Brain pericyte (primary cell): Measurements from ENCODE around the gene BMPR1B.

ENCODE experiments used
- DNase-seq: peaks from one replicate; pipeline ENCODE4 v3.0.0-alpha.2; 2012; ENCODE audit warnings: low read depth, low spot score

BMPR1B gene

GRCh38 chr4:94959307-94959706 lies 201.6 kb downstream of the BMPR1B start:
- DNase-seq = no peak

DNA sequence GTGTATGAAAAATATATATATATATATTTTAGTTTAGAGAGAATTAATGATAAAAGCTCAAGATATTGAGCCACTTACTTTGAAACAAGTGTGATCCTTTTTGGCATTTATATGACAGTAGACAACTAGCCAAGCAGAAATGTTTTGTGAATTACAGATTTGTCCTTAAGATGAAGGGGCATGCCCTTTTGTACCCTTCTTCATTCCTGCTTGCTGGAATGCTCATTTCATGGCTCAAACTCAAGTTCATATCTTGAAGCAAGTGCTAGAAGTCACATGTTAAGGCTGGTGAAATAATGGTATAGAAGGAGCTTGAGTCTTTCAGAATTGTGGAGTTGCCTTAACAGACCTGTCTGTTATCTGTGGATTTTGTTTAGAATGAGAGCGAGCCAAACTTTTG lies 203.0 kb downstream of the BMPR1B start:
- DNase-seq = no peak

DNA sequence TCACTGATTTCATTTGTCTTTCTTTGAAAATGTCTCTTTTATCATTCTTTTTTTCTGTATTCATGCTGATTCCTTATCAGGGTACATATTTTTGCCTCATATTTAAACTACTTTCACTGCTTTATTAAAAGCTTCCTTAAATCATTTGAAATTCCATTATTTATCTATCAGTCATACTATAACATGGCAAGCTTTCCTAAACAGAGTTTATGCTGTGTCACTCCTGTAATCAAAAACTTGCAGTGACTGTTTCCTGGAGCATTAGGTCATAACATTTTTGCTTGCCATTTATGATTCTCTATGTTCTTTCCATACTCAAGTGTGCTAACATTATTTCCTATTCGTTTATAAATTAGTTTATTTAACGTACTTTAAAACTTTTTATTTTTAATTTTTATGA lies 203.7 kb downstream of the BMPR1B start:
- no peak for DNase-seq

DNA sequence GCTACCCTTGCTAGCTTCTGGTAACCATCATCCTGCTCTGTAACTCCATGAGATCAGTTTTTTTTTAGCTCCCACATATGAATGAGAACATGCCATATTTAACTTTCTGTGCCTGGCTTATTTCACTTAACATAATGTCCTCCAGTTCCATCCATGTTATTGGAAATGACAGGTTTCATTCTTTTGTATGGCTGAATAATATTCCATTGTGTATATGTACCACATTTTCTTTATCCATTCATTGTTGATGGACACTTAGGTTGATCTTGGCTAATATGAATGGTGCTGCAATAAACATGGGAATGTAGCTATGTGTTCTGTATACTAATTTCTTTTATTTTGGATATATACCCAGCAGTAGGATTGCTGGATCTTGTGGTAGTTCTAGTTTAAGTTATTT lies 204.7 kb downstream of the BMPR1B start:
- no peak for DNase-seq

DNA sequence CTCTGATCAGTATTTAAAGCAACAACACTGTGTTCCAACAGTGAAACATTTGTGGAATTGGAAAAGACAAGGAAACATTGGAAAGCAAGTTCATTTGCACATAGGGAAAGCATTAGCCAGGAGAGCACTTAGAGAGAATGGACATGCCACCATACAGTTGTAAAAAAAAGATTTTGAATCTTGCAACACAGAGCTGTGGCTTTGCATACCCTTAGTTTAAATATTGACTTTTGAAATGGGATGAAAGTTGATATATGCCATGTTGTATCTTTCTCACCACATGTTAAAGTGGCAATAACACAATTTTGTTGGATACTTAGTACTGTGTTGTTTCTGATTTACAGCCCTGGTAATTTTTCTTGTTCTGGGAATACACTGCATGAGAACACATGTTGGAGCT lies 208.1 kb downstream of the BMPR1B start:
- no peak for DNase-seq

DNA sequence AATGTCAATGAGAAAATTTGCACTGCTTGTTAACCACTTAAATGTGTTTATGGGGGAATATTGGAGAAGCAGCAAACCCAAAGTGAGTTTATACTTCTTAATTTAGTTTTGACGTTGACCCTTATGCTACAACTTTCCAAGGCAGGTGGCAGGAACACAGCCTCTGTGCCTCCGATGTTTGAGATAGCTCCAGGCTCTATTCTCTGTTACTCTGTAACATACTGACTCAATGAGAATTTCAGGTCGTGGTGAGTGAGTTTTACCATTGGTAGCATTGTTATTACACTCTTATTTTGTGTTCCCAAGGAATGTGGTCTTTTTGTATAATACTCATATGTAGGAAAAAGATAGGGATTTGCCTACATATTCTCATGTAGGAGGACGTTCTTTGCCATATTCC lies 210.7 kb downstream of the BMPR1B start:
- DNase-seq = no peak

GRCh38 chr4:94970650-94971049 lies 212.9 kb downstream of the BMPR1B start:
- DNase-seq = no peak

DNA sequence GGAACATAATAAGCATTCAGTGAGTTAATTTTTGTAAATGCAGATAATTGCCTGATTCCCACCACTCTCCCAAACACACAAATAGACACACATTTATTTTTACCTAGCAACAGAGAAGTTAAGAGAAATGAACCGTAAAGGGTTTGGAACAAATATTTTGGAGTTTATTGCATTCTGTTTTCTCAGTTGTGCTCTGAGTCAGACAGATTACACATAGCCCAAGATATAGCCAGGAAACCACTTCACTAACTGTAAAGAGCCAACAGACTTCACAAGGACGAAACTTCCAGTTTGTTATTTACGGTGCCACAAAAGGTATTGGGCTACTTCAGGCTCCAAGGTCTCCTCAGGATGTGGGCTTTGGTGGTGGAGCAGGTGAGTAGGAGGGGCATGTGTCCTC lies 217.0 kb downstream of the BMPR1B start:
- no peak for DNase-seq

DNA sequence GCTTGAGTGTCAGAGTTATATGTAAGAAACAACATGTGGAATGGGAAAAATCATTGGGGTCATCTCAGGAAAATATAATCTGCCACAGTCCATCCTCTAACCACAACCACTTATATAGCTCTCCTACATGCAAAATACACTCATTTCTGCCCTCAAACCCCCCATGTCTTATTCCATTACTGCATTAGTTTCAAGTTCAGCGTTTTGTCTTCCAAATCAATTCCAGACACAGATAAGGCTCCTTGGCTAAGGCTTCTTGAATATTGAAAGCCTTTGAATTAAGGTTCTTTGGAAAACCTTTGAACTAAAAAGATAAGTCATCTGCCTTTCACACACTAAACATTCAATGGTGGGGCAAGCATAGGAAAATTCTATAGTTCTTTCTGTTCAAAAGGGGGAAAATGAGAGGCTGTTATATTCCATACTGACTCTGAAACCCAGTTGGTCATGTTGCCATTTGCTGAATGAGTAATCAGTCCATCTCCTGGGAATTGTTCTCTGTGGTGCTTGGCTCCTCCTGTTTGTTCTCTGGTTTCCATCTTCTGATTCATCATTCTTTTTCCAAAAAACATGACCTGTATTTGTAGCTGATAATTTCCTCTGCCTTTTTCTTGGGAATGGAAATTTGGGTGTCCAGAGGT lies 218.7 kb downstream of the BMPR1B start:
- peak; percentile 76 for DNase-seq

GRCh38 chr4:94978904-94979303 lies 221.1 kb downstream of the BMPR1B start:
- DNase-seq = peak; percentile 80

DNA sequence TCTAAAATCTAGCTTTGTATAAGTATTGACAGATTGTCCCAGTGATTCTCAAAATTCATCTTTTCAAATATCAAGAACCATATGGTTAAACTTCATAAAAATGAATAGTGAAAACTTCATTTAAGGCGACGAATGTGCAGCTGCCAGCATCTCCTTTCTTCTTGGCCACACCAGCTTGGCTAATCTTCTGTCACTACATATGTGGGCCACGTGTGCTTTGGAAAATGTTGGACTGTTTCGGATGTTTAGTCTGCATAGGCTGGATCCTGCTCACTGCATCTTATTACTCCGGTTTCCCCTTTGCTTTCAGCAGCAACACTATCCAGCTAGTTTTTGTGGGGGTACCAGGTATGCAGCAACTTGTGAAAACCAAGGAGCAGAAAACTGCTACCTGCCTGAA lies 221.9 kb downstream of the BMPR1B start:
- DNase-seq = no peak

GRCh38 chr4:94995684-94996394 lies 238.1 kb downstream of the BMPR1B start:
- DNase-seq = no peak

DNA sequence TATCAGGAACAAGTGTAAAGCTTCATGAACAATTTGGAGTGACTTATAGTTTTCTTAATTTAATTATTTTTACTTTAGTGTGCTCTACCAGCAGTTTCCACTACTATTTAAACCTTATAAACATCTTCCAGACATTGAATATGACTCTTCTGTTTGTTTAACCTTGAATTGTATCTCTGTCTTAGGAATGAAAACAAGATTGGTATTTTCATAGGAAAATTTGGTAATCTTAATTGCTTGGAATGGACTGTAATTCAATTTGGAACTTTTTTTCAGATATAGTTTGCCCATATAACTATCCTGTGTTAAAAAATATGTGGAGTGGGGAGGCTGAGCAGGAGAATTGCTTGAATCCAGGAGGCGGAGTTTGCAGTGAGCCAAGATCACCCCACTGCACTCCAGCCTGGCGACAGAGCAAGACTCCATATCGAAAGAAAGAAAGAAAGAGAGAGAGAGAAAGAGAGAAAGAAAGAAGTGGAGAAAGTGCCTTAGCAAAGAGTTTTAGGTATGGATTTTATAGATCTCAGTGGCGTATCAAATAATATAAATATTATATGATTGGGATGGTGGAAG lies 242.4 kb downstream of the BMPR1B start:
- DNase-seq = no peak

DNA sequence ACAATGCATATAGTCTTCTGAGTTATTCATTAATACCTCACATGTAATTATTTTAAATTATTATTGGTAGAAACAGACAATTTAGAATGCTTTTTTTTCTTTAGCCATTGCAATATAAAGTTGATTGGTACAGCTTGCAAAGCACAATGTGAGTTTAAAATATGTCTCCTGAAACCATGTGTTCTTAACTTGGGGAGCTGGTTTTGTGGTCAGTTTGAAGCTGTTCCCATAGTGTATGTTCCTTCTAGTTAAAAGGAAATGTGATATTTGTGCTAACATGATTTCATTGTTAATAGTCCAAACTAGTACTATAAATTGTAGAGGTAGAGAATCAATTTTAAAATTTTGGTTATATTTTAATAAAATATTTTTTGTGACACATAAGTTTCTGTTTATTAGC lies 247.2 kb downstream of the BMPR1B start:
- DNase-seq = no peak

GRCh38 chr4:95007998-95008397 lies 250.2 kb downstream of the BMPR1B start:
- no peak for DNase-seq

GRCh38 chr4:95013236-95013635 lies 255.5 kb downstream of the BMPR1B start:
- DNase-seq = no peak

DNA sequence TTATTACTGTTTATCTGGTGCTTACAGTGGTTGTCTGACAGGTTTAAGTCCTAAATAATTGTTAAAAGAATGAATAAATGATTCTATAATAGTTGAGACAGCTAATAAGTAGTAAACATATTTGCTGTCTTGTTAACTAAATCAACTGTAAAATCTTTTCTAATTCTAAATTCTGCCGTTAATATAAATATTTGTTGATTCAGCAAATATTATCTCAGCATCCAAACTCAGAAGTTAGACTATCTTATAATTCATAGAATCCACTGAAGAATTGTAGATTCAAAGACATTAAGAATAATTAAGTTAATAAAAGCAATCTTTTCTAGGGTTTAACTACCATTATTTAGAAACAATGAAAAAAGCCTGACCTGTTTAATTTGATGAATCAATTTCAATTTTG lies 256.3 kb downstream of the BMPR1B start:
- DNase-seq = no peak

DNA sequence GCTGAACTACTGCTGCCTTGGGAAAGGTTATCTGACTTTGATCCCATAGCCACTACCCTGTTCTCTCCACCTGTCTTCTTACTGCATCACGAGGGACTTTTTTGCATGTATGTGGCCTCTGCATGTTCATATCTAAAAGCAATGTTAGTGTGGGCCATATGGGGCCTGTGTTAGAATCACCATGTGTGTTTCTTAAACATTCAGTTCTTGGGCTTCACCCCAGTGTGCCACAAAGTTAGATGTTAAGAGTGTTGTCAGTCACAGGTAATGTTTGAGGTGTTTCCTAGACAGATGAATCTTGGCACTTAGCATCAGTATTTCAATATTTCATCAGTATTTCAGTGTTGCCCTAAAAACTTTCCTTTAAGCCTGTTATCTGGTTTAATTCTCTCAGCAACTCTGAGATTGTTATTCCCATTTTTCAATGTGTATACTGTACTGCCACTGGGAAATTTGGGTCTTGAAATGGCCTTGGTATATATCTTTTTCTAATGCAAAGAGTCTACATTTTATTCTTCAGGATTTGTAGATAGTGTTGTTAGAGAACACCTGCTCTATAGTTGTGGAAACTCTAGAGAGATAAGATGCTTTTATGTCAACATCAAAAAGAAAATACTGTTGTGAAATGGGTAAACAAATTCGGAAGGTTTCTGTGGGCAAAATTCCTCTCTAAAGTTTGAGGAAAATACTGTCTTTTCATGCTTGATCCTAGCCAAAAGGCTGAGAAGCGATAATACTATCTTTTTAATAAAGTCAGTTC lies 259.7 kb downstream of the BMPR1B start:
- no peak for DNase-seq

DNA sequence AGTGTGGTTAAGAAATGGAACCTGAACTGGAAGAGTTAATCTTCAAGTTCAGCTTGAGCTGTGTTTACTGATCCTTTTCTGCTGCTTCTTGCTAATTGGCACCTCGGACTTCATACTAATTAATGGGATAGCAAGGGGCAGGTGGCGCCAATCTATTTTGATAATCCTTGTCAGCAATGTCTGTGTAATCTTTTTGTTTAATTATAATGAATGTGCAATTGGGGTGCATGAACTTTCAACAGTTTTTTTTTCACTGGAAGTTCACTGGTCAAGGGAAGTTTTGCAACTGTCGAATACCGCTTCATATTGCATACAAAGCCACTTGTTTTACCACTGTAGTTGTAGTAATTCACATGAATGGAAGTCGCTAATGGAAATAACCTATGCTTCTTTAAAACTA lies 261.0 kb downstream of the BMPR1B start:
- DNase-seq = no peak

DNA sequence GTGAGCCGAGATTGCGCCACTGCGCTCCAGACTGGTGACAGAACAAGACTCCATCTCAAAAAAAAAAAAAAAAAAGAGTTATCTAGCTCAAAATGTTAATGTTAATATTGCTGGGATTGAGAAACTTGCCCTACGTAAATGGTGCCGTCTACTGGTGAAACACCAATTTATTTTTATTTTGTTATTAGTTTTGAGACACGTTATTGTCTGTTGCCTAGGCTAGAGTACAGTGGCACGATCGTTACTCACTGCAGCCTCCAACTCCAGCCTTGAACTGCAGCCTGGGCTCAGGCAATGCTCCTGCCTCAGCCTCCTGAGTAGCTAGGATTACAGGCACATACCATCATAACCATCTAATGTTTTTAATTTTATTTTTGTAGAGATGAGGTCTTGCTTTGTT lies 262.8 kb downstream of the BMPR1B start:
- no peak for DNase-seq

DNA sequence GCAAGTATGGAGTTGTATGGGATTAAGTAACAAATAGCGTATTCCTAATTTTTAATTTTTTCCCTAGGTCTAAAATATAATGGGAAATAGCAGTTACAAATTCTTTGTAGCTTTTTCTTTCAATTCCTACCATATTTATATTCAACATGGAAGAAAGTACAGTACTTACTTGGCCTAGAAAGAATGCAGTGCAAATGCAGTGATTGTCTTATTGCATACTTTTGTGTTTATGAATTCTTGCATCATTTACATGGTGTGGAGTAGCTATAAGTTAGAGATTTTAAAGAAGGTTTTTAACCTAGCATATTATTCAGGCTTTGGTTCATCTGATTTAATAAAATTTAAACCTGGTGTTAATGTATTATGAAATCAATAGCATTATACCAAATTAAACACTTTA lies 263.3 kb downstream of the BMPR1B start:
- no peak for DNase-seq

DNA sequence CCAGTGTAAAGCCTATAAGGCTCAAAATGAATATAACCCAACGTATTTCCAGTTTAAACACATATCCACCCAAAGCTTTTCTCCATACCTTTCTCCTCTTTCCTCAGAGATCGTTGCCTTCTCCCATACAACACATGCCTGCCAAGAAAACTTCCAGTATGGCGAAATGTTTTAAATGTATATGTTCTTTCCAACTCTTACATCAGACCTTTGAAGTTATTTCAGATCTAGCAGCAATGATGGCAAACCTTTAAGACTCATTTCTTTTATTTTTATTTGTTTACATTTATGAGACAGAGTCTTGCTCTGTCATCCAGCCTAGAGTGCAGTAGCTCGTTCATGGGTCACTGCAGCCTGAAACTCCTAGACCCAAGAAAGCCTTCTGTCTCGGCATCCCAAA lies 265.4 kb downstream of the BMPR1B start:
- DNase-seq = no peak
